HG03354 (cell line): ENCODE measurements around the gene DNASE1L1.
A peak's percentile ranks its signal among the peaks of the same experiment; 100 is the strongest.

ENCODE experiments used
- ATAC-seq: cut with Tn5 transposase; IDR thresholded peaks from one replicate; pipeline ENCODE4 v1.9.1; 2021; ENCODE audit warnings: mild to moderate bottlenecking; ENCODE audit not compliant: unreplicated experiment, poor library complexity, severe bottlenecking

DNASE1L1 gene

DNA sequence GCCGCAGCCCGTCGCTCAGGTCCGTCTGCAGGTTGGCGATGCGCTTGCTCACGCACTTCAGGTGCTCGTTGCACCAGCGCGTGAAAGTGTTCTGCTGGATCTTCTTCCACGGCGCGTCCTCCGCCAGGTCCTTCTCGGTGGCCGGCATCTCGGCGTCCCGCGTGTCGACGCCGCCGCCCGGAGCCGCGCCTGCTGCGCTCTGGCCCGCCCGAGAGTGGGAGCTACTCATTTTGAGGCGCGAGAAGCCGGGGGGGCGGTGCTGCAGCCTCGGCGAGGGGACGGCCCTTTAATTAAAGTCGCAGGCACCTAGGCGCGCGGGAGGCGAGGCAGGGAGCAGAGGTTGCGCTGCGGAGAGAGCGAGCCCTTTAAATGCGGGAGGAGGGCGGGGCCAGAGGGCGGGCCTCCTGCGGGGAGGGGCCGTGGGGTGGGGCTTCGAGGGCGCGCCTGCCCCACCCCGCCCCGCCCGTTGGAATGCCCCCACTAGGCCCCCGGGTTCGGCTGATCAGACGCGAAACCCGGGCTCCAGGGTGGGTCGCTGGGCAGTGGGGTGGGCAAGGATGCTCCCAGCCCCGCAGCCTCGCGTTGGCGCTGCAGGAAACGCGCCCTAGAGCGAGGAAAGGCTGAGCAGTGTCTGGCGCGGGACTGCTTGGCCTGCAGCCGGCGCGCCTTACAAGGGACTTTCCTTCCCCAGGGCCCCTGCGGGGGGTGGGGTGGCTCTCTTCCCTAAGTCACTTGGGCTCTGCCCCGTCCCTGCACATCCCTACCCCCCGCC is 37.9 kb downstream of the DNASE1L1 start:
- peak; percentile 65 for ATAC-seq

DNA sequence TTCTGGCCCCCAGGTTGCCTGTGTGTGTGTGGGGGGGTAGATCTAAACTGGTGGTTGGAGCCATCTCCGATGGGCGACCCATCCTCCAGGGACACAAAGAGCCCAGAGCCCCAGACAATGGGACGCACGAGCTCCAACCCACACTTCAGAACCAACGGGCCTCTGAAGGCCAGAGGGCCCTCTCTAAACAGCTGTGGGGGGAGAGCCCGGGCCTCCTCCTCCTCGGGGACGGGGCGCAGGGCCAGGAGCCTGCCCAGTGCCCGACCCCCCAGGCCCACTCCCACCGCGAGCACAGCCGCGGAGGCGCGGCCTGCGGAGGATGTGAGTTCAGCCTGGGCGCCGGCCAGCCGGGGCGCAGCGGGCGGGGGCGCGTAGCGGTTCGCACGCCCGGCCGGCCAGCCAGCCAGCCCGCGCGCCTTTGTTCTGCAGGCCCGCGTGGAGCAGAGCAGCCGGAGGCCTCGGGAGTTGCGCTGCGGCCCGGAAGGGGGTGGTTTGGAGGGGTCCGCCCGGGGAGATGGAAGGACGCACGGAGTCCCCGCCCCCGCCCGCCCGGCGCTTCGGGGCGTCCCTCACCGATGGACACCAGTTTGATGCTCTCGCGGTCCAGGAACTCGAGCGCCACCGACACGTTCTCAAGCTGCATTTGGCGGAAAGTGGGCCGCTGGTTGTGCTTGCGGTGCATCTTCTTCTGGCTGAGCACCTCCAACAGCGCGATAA is 38.6 kb downstream of the DNASE1L1 start:
- ATAC-seq: no peak

DNA sequence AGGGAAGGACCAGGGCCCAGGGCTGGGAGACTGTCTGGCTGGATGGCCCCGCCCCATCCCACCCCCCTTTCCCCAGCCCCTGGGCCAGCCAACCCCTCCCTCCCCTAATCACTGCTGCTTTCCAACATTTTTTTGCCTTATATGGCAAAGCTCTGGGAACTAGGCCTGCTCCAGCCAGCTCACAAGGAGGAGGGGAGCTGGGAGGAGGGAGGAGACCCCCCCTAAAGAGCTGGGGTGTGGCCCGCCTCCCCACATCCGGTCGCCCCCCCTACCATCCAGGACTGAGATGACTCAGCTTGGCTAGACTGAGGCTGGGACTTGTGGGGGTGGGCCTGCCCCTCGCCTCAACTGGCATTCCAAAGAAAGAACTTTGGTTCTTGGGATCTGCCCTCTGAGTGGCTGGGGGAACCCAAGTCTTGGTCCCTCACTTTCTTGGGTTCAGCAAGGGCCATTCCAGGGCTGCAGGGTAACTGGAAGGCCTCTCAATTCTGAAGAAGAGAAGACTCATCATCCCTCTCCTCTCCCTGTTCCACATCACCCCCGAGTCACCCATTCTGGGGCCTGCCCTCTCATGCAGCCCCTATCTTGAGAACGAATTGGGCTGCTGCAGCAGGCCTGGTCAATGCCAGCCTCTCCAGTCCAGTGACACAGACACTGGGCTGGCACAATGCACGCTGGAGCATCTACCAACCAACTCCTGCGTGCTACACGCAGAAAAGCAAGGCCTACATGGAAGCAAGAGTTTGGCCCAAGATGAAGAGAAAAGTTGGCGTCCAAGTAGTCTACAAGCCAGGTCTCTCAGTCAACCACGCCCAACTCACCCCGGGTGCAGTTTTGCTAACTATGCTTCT is 39.4 kb downstream of the DNASE1L1 start:
- ATAC-seq: no peak

DNA sequence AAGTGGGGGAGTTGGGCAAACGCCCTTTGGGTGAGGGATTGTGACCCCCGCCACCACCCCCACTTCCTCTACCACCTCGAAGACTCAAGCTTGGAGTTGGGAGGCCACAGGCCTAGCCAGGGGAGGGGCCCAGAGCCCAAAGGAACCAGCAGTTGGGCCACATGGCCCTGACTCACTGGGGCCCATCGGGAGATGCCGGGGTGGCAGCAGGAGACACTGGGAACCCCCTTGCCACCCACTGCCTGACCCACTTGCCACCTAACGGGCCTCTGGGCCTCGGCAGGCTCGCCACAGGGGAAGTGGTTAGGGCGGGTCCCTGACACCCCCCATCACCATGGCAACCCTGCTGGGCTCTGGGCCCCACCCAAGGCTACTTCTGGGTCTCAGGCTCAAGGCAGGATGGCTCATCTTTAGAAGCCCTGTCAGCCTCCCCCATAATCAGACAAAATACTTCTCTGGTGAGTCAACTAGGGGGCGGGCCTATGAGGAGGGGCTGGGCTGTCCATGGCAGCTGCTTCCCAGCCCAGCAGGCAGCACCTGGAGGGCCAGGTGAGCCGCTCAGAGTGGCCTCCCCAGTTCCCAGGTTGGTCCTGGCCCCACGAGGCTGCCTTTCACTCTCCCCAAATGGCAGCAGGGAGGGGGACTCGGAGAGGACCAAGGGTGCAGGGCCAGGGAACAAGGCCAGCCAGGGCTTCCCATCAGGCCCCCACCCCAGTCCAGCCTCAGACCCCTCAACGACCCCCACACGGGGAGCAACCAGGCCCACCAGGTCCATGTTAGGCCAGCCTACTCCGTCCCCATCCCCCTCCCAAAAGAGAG is 40.2 kb downstream of the DNASE1L1 start:
- ATAC-seq: peak; percentile 27

DNA sequence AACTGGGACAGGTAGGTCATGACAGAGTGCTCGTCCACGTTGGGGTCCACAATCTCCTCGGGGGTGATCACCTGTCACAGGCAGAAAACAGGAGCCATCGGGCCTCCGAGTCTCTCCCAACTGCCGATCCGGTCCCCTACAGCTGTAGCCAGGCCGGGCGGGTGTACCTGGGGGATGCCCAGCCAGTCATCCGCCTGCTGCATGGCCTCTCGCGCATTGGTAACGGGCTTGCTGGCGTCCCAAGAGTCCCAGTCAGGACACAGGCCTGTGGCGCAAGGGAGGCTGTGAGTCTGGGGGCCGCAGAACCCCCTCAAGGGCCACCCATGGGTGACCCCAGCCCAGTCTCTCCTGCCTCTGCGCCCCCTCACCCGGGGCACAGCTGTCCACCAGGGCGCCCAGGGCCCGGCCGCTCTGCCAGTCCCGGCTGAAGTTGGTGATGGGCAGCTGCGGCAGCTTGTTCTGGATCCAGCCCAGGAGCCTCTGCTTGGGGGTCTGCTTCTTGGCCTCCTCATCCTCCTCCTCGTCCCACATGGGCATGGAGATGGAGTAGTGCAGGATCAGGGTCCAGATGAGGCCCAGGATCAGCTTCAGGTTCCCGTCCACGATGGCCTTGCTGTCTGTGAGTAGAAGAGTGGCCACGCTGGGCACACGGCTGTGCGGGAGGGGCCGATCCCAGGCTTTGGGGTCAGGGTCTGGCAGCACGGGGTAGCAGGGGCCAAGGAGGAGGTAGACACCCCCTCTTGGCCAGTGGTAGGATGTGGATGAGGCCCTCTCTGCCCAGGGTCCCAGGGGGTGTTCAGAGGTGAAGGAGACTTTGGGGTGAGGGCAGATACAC is 41.4 kb downstream of the DNASE1L1 start:
- ATAC-seq: no peak

DNA sequence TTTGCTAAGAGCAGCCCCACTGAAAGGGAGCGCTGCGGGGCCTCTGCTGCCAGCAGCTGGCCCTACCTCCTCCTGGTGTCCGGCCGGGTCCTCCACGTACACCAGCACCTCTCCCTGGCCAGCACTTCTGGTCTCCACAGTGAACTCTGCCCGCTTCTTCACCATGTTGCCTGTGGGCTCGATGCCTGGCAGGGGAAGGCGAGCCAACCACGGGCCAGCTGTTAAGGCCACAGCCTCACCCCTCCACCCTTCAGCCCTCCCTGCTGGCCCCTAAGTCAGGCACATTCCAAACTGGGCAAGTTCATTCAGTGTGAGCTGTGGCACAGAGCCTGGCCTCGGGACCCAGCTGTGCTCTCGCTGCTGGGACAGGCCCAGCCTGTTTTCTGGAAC is 42.4 kb downstream of the DNASE1L1 start:
- no peak for ATAC-seq

DNA sequence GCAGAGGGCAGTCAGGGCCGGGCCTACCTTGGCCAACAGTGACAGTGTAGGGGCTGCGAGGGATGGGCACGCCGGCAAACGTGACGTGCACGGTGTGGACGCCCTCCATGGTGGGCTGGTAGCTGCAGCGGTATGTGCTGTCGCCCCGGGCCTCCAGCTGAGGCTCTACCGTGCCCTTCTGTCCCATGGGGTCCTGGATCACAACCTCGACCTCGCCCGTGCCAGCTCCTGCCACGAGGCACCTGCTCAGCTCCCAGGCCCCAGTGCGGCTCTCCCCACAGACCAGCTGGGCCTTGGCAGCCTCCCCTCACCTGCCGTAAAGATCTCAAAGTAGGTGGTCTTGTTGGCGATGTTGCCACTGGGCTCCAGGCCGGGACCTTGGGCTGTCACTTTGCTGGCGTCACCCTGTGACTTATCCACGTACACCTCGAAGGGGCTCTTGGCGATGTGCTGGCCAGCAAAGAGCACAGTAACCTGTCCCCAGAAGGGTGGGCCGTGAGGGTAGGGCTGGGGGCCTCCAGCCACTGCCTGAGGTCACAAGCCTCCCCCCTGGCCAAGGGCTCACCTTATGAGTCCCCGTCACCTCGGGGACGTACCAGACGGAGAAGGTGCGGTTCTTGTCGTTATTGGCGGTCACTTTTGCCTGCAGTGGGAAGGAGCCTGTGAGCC is 42.9 kb downstream of the DNASE1L1 start:
- no peak for ATAC-seq

DNA sequence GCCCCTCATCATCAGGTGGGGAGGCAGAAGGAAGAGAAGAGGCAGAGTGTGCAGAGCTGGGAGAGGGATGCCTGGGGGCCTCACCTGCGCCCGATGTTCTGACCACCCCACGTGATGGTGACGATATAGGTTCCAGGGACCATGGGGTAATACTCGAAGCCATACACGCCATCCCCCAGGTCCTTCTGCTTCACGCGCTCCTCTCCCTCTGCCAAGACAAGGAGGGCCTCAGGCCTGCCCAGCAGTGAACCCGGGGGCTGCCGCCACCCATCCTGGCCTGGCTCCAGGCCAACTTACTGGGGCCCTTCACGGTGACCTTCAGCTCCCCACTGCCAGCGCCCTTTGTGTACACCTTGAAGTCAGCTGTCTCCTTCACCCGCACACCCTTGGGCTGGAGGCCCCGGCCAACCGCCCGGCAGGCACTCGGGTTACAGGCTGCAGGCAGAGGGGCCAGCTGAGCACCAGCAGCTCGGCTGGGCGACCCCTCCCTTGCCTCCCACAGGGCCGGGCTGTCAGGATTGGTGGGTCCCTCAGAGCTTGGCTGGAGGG is 43.9 kb downstream of the DNASE1L1 start:
- no peak for ATAC-seq

DNA sequence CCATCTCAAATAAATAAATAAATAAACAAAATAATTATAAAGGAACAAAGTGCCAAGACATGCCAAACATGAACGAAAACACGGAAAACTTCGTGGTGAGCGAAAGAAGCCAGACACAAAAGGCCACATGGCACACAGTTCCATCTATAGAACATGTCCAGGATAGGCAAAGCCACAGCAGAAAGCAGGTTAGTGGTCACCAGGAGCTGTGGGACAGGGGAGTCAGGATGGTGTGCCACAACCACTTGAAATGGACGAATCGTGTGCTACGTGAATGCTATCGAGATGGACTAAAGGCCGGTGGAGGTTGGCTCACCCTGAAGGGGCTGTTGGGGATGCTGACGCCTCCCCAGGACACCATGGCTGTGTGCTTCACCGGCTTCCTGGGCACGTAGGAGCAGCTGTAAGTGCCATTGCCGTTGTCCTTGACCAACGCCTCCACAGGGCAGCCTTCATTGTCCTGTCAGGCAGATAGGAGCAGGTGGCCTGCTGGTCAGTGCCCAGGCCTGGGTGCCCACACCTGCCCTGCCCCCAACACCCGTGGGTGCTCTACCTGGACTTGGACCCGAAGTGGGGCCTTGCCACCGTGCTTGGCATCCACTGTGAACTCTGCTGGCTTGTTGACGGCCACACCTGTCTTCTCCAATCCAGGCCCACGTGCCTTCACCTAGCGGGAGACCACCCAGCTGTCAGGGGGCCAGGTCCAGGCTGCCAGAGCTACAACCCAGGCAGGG is 45.2 kb downstream of the DNASE1L1 start:
- no peak for ATAC-seq

DNA sequence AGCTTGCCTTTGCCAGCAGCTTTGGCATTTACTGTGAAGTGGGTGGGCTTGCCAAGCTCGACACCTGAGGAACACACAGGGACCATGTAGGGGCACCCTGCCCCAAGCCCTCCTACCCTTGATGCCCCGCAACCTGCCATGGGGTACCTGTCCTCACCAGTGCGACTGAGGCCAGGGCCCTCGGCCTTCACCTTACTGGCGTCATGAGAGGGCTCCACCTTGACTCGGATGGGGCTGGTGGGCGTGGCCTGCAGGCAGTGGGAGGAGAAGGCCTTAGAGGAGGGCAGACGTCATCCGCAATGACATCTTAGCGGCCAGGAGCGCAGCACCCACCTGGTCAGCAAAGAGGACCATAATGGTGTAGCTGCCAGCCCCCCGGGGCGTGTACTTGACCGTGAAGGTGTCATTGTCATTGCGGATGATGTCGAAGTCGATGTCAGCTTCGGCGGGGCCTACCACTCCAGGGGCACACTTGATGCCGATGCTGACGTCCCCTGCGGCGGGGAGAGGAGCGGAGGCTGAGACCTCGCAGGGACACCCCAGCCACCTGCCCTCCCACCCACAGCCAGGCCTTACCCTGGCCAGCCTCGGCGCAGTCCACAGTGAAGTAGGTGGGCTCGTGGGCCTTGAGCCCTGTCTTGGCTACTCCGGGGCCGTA is 46.8 kb downstream of the DNASE1L1 start:
- ATAC-seq: no peak

DNA sequence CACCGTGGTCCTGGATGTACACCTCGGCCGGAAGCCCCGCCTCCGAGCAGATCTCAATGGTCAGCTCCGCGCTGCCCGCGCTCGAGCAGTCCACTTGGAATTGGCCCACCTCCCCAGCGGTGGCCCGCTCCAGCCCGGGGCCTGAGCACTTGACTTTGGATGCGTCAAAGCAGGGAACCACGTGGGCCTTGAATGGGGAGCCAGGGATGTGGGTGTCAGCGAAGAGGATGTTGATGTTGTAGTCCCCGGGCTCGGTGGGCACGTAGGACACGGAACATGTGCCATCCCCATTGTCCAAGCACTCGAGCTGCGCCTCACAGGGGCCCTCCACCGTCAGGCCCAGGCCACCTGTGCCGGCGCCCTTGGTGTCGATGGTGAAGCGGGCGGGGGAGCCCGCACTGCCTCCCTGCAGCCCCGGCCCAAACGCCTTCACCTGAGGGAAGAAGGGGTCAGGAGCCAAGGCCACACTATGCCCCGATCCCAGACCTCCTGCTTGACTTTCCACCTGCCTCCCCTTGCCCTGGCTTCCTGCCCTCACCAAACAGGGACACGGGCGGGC is 48.8 kb downstream of the DNASE1L1 start:
- ATAC-seq: no peak

DNA sequence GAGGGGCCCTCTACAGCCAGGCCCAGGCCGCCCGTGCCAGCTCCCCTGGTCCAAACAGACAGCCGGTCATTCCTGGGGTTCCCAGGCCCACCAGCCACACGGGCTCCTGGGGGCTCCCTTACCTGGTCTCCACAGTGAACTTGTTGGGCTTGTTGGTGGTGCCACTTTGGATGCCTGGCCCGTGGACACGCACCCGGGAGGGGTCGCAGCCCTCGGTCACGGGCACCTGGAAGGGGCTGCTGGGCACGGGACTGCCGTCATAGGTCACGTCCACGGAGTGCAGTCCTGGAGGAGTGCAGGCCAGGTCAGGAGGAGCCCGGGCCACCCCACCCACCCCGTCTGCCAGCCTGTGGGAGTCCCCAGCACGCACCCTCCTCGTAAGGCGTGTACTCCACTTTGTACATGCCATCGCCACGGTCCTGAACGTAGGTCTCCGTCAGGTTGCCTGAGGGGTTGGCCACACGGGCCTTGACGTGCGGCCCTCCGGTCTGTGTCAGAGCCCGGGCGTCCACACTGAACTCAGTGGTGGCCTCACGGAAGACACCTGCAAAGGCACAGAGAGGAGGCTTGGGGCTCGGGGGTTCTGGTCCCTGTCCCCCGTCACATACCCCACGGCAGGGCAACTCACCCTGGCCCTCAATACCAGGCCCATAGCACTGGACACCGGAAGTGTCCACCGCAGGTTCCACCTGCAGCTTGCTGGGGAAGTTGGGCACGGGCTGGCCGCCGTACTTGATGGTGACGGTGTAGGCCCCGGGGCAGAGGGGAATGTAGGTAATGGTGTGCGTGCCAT is 49.5 kb downstream of the DNASE1L1 start:
- ATAC-seq: no peak

DNA sequence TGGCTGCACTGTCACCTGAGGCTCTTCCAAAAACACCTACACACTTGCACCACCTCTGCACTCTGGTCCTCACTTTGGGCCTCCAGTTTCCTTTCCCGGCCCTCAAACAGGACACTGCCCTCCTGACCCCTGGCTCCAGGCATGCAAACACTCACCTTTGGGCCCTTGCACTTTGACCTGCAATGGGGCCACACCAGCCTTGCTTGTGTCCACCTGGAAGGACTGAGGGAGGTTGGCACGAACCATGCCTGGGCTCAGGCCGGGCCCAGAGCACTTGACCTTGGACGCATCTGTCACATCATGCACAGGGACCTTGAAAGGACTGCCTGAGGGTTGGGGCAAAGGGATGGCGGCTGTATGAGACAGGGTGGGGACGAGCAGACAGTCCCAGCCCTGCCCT is 50.2 kb downstream of the DNASE1L1 start:
- ATAC-seq: no peak

DNA sequence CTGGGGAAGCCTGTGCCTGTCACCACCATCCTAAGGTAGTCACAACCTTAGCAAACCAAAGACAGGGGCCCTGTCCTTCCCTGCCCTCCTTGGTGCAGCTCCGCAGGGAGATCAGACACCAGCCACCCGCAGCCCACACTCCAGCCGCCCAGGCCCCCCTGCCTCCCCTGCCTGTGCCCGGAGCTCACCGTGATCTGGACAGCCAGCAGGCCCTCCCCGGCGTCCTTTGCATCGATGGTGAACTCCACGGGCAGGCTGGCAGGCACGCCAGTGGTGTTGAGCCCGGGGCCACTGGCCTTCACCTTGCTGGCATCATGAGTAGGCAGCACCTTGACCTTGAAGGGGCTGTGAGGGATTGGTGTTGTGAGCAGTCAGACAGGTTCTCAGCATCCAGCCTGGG is 51.0 kb downstream of the DNASE1L1 start:
- ATAC-seq: no peak

DNA sequence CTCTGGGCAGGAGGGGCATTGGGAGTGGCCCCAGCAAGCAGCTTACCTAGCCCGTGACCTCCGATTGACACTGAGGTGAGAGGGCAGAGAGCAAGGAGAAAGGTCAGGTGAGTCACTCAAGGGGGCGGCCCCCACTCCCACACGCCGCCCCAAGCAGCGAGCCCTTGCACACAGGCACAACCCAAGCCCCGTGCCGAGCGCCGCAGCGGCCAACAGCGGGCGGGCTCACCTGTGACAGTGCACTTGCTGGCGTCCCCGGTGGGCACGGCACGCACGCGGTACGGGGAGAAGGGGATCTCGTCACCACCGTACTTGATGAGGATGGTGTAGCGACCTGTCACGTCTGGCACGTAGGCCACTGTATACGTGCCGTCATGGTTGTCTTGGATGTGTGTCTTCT is 51.8 kb downstream of the DNASE1L1 start:
- ATAC-seq: no peak

DNA sequence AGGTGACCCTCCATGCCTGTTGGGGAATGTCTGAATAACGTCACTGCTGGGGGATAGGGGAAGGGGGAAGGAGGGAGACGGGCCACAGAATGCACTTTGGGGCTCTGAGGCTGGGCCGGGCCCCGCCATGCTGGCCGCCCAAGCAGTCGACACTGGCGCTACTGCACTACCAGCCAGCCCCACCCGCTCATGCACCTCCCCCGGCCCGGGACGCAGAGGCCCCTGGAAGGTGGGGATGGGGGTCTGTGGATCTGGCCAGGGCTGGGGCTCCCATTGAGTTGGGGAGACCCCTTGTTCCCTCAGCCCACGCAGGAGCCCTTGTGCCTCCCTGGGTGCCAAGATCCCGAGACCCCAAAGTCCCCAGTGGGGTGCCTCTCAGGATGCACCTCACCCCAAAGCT is 52.5 kb downstream of the DNASE1L1 start:
- no peak for ATAC-seq
